Left lung (tissue), 10 donors: ENCODE data around the gene FBXW7. TPM values are rescaled to one million over a fixed set of nuclear protein-coding genes. Genes with fewer than 3 reads are reported as not detected.

Experiments used
- ATAC-seq: fragments of 200-7000 bp; cut with Tn5 transposase; one replicate; pipeline ENCODE4 v1.9.1; 2020; ENCODE audit warnings: moderate library complexity
- DNase-seq, 4 donors: peaks; one replicate each; pipeline ENCODE4 v3.0.0-alpha.2; 2013 to 2020
- H3K27ac ChIP-seq, 2 donors: fragments of 200-600 bp; sonication (generic) in 1 of 2; one replicate each; pipeline versions ENCODE4 v1.5.0 to v1.8.0; 2020 to 2021
- H3K27me3 ChIP-seq, 2 donors: fragments of 200-600 bp; sonication (generic) in 1 of 2; one replicate each; pipeline versions ENCODE4 v1.5.0 to v1.8.0; 2020 to 2021
- H3K36me3 ChIP-seq, 2 donors: fragments of 200-600 bp; sonication (generic) in 1 of 2; one replicate each; pipeline versions ENCODE4 v1.5.0 to v1.8.0; 2020 to 2021
- H3K4me1 ChIP-seq, 2 donors: fragments of 200-600 bp; one replicate each; pipeline ENCODE4 v1.8.0; 2021
- H3K4me3 ChIP-seq, 2 donors: fragments of 200-600 bp; sonication (generic) in 1 of 2; one replicate each; pipeline versions ENCODE4 v1.5.0 to v1.8.0; 2020 to 2021; ENCODE audit warnings: mild to moderate bottlenecking in 1 of 2
- H3K9me3 ChIP-seq, 2 donors: fragments of 200-600 bp; sonication (generic) in 1 of 2; one replicate each; pipeline versions ENCODE4 v1.5.0 to v1.8.0; 2020 to 2021
- CTCF ChIP-seq, 2 donors: fragments of 200-600 bp; sonication (generic) in 1 of 2; IDR thresholded peaks; one replicate each; pipeline versions ENCODE4 v1.5.0 to v1.8.0; 2021; ENCODE audit warnings: antibody characterized with exemption in 2 of 2
- intact Hi-C, 2 donors: fragments of 100-400 bp; cut with DNase I; formaldehyde crosslinking; loops; one replicate each; pipeline versions ENCODE4 v1.11.2 to v1.14.2; 2022
- polyA plus RNA-seq, 6 donors: library from polyadenylated mRNA; unstranded; fragments of 120-200 nt; gene quantifications; one replicate each; pipeline ENCODE4 v1.2.1, GENCODE V29; 2013; ENCODE audit not compliant: insufficient read length in 6 of 6
- total RNA-seq, 2 donors: library from RNA; stranded (reverse); fragmentation: NEBNext Ultra II Directional; extraction: Animal tissue kit (Norgen Biotek cat#: 25700); gene quantifications; one replicate each; pipeline ENCODE4 v1.2.1, GENCODE V29; 2021
- donor health status: DM: no; HTN: yes; CAD: no.
- donor health status: DM: no; HTN: no; CAD: no.

Gene FBXW7
- total and polyA plus RNA-seq, 8 donors, result 29.0 to 39.7 (median 34.7) TPM

- no peaks in the 10 kb centered on the region for H3K9me3 ChIP-seq
- no peak overlapping the region for H3K27ac ChIP-seq
- TF ChIP-seq CTCF (IDR thresholded peaks at IDR 0.05), result no peak
- peaks cover 0 to 7% of the 10 kb centered on the region in 2 donors for H3K4me1 ChIP-seq
- H3K36me3 ChIP-seq, result no peaks in the 10 kb centered on the region
- no peak overlapping the region for H3K4me3 ChIP-seq
- intact Hi-C loops, result loop anchor here in 1 of 2 donors (5.0 kb wide), 1 partner anchor 135 kb away; no protein-coding TSS in a partner anchor
- DNase-seq, result no peak
- no peaks in the 10 kb centered on the region for H3K27me3 ChIP-seq
- peak; percentile 36 for ATAC-seq
Observed at GRCh38 chr4:152501846-152502536, 33.9 kb downstream of the FBXW7 start.

- H3K36me3 ChIP-seq, result no peaks in the 10 kb centered on the region
- DNase-seq, result peak in 2 of 4 donors; percentile 78 to 88
- TF ChIP-seq CTCF (IDR thresholded peaks at IDR 0.05), result peak; percentile 66 to 72
- no peaks in the 10 kb centered on the region for H3K27me3 ChIP-seq
- H3K4me3 ChIP-seq, result no peak overlapping the region
- H3K9me3 ChIP-seq, result no peaks in the 10 kb centered on the region
- intact Hi-C loops, result loop anchor here in 1 of 2 donors (5.0 kb wide), 1 partner anchor 136 kb away; no protein-coding TSS in a partner anchor
- peaks cover 0 to 7% of the 10 kb centered on the region in 2 donors for H3K4me1 ChIP-seq
- H3K27ac ChIP-seq, result no peak overlapping the region
- ATAC-seq, result peak; percentile 96
Observed at GRCh38 chr4:152500800-152501434, 35.0 kb downstream of the FBXW7 start.

- ATAC-seq (no peak), DNase-seq (peak in 2 of 4 donors; percentile 36 to 50)
- peaks cover 0 to 7% of the 10 kb centered on the region in 2 donors for H3K4me1 ChIP-seq
- no peaks in the 10 kb centered on the region for H3K36me3 ChIP-seq
- TF ChIP-seq CTCF (IDR thresholded peaks at IDR 0.05), result no peak
- no peak overlapping the region for H3K27ac ChIP-seq
- H3K27me3 ChIP-seq, result no peaks in the 10 kb centered on the region
- no peak overlapping the region for H3K4me3 ChIP-seq
- intact Hi-C loops, result loop anchor here in 1 of 2 donors (5.0 kb wide), 1 partner anchor 137 kb away; no protein-coding TSS in a partner anchor
- H3K9me3 ChIP-seq, result no peaks in the 10 kb centered on the region
Observed at GRCh38 chr4:152500275-152500674, 35.6 kb downstream of the FBXW7 start.

GRCh38 chr4:152499344-152499743 is 36.5 kb downstream of the FBXW7 start:
- peaks cover 0 to 7% of the 10 kb centered on the region in 2 donors for H3K4me1 ChIP-seq
- no peak for TF ChIP-seq CTCF (IDR thresholded peaks at IDR 0.05)
- ATAC-seq (no peak), DNase-seq (no peak)
- no peak overlapping the region for H3K4me3 ChIP-seq
- intact Hi-C loops, result no loop called here
- no peak overlapping the region for H3K27ac ChIP-seq
- H3K27me3 ChIP-seq, result no peaks in the 10 kb centered on the region
- no peaks in the 10 kb centered on the region for H3K36me3 ChIP-seq
- no peaks in the 10 kb centered on the region for H3K9me3 ChIP-seq

DNA sequence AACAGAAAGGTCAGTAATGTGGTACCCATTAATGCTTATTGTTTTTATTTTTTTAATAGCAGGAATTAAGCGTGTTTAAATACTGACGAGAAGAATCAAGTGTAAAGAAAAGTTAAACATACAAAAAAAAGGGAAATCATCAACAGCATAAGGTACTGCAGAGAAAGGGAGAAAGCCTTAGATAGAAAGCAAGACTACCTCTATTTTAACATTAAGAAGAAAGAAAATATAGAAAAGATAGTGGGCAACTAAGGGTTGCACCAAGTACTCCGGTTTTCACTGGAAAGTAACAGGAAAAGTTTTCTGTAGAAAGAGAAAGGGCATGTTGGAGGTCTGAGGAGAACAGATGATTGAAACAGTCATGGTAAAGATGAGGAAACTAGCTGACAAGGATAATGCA is 41.9 kb downstream of the FBXW7 start:
- TF ChIP-seq CTCF (IDR thresholded peaks at IDR 0.05), result no peak
- no peaks in the 10 kb centered on the region for H3K36me3 ChIP-seq
- H3K9me3 ChIP-seq, result no peaks in the 10 kb centered on the region
- ATAC-seq (no peak), DNase-seq (no peak)
- no peak overlapping the region for H3K27ac ChIP-seq
- intact Hi-C loops, result no loop called here
- H3K4me3 ChIP-seq, result no peak overlapping the region
- H3K27me3 ChIP-seq, result no peaks in the 10 kb centered on the region
- H3K4me1 ChIP-seq, result peaks cover 0 to 14% of the 10 kb centered on the region in 2 donors
